ENCODE results near the gene DAGLA. TPM values are rescaled to one million over a fixed set of nuclear protein-coding genes. Genes with fewer than 3 reads are reported as not detected.

Gene DAGLA
- total RNA-seq, 1 donor from 2014 or later: 8.7 TPM

- H3K27ac Mint-ChIP-seq: no peak overlapping the region
- H3K9me3 Mint-ChIP-seq (ENCODE audit: low read depth): no peaks in the 10 kb centered on the region
- no peaks in the 10 kb centered on the region for H3K36me3 Mint-ChIP-seq (ENCODE audit: insufficient read depth)
These were observed 16.9 kb downstream of the DAGLA start for GRCh38 chr11:61697078-61697502.

GRCh38 chr11:61697764-61698163 lies 17.6 kb downstream of the DAGLA start:
- Mint-ChIP-seq H3K27me3 (peaks cover 6% of the 10 kb centered on the region), H3K27ac (no peak overlapping the region), H3K9me3 (ENCODE audit: low read depth) (no peaks in the 10 kb centered on the region), H3K4me1 (ENCODE audit: low read depth) (peaks cover 31% of the 10 kb centered on the region), H3K4me3 (ENCODE audit: low read depth) (no peak overlapping the region), H3K36me3 (ENCODE audit: insufficient read depth) (no peaks in the 10 kb centered on the region)
- TF ChIP-seq CTCF (IDR thresholded peaks at IDR 0.05; ENCODE audit: unreplicated experiment): no peak
- DNase-seq (ENCODE audit: low spot score, unreplicated experiment): no peak

More at GRCh38 chr11:61697078-61697502, 16.9 kb downstream of the DAGLA start:
- DNase-seq (ENCODE audit: low spot score, unreplicated experiment): no peak
- peaks cover 5% of the 10 kb centered on the region for H3K27me3 Mint-ChIP-seq
- no peak for TF ChIP-seq CTCF (IDR thresholded peaks at IDR 0.05; ENCODE audit: unreplicated experiment)
- peaks cover 31% of the 10 kb centered on the region for H3K4me1 Mint-ChIP-seq (ENCODE audit: low read depth)
- H3K4me3 Mint-ChIP-seq (ENCODE audit: low read depth): no peak overlapping the region

- Mint-ChIP-seq H3K4me3 (ENCODE audit: low read depth) (no peak overlapping the region), H3K27ac (no peak overlapping the region), H3K4me1 (ENCODE audit: low read depth) (peaks cover 31% of the 10 kb centered on the region), H3K27me3 (peaks cover 10% of the 10 kb centered on the region), H3K36me3 (ENCODE audit: insufficient read depth) (no peaks in the 10 kb centered on the region), H3K9me3 (ENCODE audit: low read depth) (no peaks in the 10 kb centered on the region)
- DNase-seq (ENCODE audit: low spot score, unreplicated experiment): no peak
- TF ChIP-seq CTCF (IDR thresholded peaks at IDR 0.05; ENCODE audit: unreplicated experiment): no peak
These were observed 18.2 kb downstream of the DAGLA start for GRCh38 chr11:61698173-61698948.

GRCh38 chr11:61699737-61700160 lies 19.6 kb downstream of the DAGLA start:
- Mint-ChIP-seq H3K4me3 (ENCODE audit: low read depth) (no peak overlapping the region), H3K9me3 (ENCODE audit: low read depth) (no peaks in the 10 kb centered on the region), H3K27ac (peak overlapping the region; percentile 81), H3K27me3 (peaks cover 20% of the 10 kb centered on the region), H3K4me1 (ENCODE audit: low read depth) (peaks cover 31% of the 10 kb centered on the region), H3K36me3 (ENCODE audit: insufficient read depth) (no peaks in the 10 kb centered on the region)
- TF ChIP-seq CTCF (IDR thresholded peaks at IDR 0.05; ENCODE audit: unreplicated experiment): no peak
- no peak for DNase-seq (ENCODE audit: low spot score, unreplicated experiment)

- H3K27ac Mint-ChIP-seq: peak overlapping the region; percentile 62
These were observed 20.0 kb downstream of the DAGLA start for GRCh38 chr11:61700212-61700611.

More at GRCh38 chr11:61700212-61700611, 20.0 kb downstream of the DAGLA start:
- Mint-ChIP-seq H3K4me1 (ENCODE audit: low read depth) (peaks cover 28% of the 10 kb centered on the region), H3K27me3 (peaks cover 23% of the 10 kb centered on the region), H3K36me3 (ENCODE audit: insufficient read depth) (no peaks in the 10 kb centered on the region), H3K4me3 (ENCODE audit: low read depth) (no peak overlapping the region), H3K9me3 (ENCODE audit: low read depth) (no peaks in the 10 kb centered on the region)
- no peak for TF ChIP-seq CTCF (IDR thresholded peaks at IDR 0.05; ENCODE audit: unreplicated experiment)
- DNase-seq (ENCODE audit: low spot score, unreplicated experiment): no peak
